Cortex of kidney (tissue), 1 donor: ENCODE results near the gene ADGB.

Experiments
- DNase-seq: peaks from one replicate; lab custom pipeline; 2025; lab: John Stamatoyannopoulos, UW

ADGB gene

DNA sequence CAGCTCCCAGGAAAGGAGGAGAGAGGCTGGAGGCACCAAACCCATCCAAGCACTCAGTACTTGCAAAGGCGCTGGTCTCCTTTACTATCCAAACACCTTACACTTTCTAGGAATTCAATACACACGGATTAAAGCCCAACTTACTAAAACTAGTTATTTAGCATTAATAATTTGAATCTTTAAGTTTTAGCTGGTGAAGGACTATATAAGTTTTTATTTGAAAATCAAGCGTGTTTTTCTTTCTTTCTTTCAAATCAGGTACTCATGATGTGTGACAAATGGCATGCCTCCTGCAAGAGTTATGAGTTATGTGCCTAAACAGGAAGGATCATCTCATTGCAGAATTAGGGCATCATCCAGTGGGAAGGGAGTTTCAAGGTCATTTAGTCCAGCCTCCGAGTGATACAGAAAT, 263.7 kb downstream of the ADGB start:
- no peak for DNase-seq

DNA sequence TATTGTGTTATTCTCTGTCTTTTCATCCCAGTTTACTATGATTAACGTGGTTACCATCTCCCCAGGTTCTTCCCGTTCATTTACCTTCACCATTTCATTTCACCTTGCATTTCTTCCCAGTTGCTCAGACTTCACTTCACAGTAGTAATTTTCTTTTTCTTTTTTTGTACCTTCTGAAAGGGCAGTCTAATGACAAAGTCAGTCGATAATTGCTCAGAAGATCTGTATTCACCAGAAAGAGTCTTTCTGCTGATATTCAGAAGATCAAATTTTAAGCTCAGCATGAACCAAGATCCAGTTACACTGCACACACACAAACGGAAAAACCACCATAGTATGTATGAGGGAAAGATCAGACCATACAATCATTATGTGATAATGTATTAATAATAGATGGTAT, 265.5 kb downstream of the ADGB start:
- no peak for DNase-seq

DNA sequence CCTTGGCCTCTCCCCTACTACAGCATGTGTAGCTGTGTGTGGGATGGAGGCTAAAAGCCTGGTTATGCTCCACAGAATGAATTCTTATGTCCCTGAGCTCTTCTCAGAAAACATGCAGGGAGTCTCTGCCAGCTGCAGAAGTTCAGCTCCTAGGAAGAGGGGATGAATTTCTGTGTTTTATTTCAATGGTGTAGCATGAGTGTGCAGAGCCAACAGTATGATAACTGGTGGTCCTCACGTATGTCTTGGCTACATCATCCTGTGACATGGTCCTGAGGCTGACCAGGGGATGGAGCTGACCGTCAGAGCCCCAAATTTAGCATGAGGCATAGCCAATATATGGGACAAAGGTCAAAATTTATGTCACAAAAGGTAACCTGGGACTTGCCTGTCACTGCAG, 266.1 kb downstream of the ADGB start:
- no peak for DNase-seq
